Measurements from ENCODE around the gene ARHGAP42.
"Not testable (repeated sequence)": the region's sequence is repeated elsewhere in the genome, so short reads cannot be mapped to it uniquely, and the experiment has no call there.

Gene ARHGAP42

GRCh38 chr11:101011881-101012280, 324.8 kb downstream of the ARHGAP42 start:
- H2AFZ ChIP-seq (ENCODE audit: low read depth, low read length, severe bottlenecking), result no peak overlapping the region
- no peaks in the 10 kb centered on the region for H4K20me1 ChIP-seq (ENCODE audit: low read depth, low read length)
- no peaks in the 10 kb centered on the region for H3K79me2 ChIP-seq (ENCODE audit: insufficient read depth, low read length)
- H3K9me3 ChIP-seq (ENCODE audit: insufficient read depth, low read length), result no peaks in the 10 kb centered on the region
- no peaks in the 10 kb centered on the region for H3K9me2 ChIP-seq (replicated peaks; ENCODE audit: insufficient read depth, low read length)
- no peaks in the 10 kb centered on the region for H3K27me3 ChIP-seq (ENCODE audit: low read length)
- H3K36me3 ChIP-seq (ENCODE audit: low read length), result no peaks in the 10 kb centered on the region
- no peak overlapping the region for H3K9ac ChIP-seq (ENCODE audit: low read length)
- H3K27ac ChIP-seq (ENCODE audit: low read depth, low read length), result no peak overlapping the region
- no peak overlapping the region for H3K4me3 ChIP-seq (ENCODE audit: insufficient read depth, low read length, poor library complexity, severe bottlenecking)
- H3F3A ChIP-seq (ENCODE audit: insufficient read depth), result no peaks in the 10 kb centered on the region
- H3K4me2 ChIP-seq (ENCODE audit: low read depth, low read length, poor library complexity, severe bottlenecking), result no peak overlapping the region
- TF ChIP-seq EZH2phosphoT487 (conservative IDR thresholded peaks at IDR 0.05; ENCODE audit: low read length) (no peak), CTCF (IDR thresholded peaks at IDR 0.05; ENCODE audit: insufficient read depth, low read length, poor library complexity, severe bottlenecking) (no peak)

- H3K9ac ChIP-seq (ENCODE audit: low read length); H2AFZ ChIP-seq (ENCODE audit: low read depth, low read length, severe bottlenecking); H3F3A ChIP-seq (ENCODE audit: insufficient read depth); H3K27me3 ChIP-seq (ENCODE audit: low read length); H3K36me3 ChIP-seq (ENCODE audit: low read length); H3K4me2 ChIP-seq (ENCODE audit: low read depth, low read length, poor library complexity, severe bottlenecking); H3K4me3 ChIP-seq (ENCODE audit: insufficient read depth, low read length, poor library complexity, severe bottlenecking); H3K79me2 ChIP-seq (ENCODE audit: insufficient read depth, low read length); H3K27ac ChIP-seq (ENCODE audit: low read depth, low read length); H3K9me3 ChIP-seq (ENCODE audit: insufficient read depth, low read length); H4K20me1 ChIP-seq (ENCODE audit: low read depth, low read length); H3K9me2 ChIP-seq (replicated peaks; ENCODE audit: insufficient read depth, low read length): not testable (repeated sequence)
These were observed 326.6 kb downstream of the ARHGAP42 start for GRCh38 chr11:101013702-101014101.

- H3K9me2 ChIP-seq (replicated peaks; ENCODE audit: insufficient read depth, low read length), result no peaks in the 10 kb centered on the region
- H3K9ac ChIP-seq (ENCODE audit: low read length), result no peak overlapping the region
- TF ChIP-seq EZH2phosphoT487 (conservative IDR thresholded peaks at IDR 0.05; ENCODE audit: low read length) (no peak), CTCF (IDR thresholded peaks at IDR 0.05; ENCODE audit: insufficient read depth, low read length, poor library complexity, severe bottlenecking) (no peak)
- H4K20me1 ChIP-seq (ENCODE audit: low read depth, low read length), result no peaks in the 10 kb centered on the region
- no peaks in the 10 kb centered on the region for H3K79me2 ChIP-seq (ENCODE audit: insufficient read depth, low read length)
- H3K27ac ChIP-seq (ENCODE audit: low read depth, low read length), result no peak overlapping the region
- no peaks in the 10 kb centered on the region for H3K9me3 ChIP-seq (ENCODE audit: insufficient read depth, low read length)
- no peak overlapping the region for H3K4me3 ChIP-seq (ENCODE audit: insufficient read depth, low read length, poor library complexity, severe bottlenecking)
- no peak overlapping the region for H3K4me2 ChIP-seq (ENCODE audit: low read depth, low read length, poor library complexity, severe bottlenecking)
- no peaks in the 10 kb centered on the region for H3K27me3 ChIP-seq (ENCODE audit: low read length)
- H3K36me3 ChIP-seq (ENCODE audit: low read length), result no peaks in the 10 kb centered on the region
- H2AFZ ChIP-seq (ENCODE audit: low read depth, low read length, severe bottlenecking), result no peak overlapping the region
- no peaks in the 10 kb centered on the region for H3F3A ChIP-seq (ENCODE audit: insufficient read depth)
These were observed 327.7 kb downstream of the ARHGAP42 start for GRCh38 chr11:101014600-101015285.

- H3K79me2 ChIP-seq (ENCODE audit: insufficient read depth, low read length), result no peaks in the 10 kb centered on the region
- H3K9me2 ChIP-seq (replicated peaks; ENCODE audit: insufficient read depth, low read length), result no peaks in the 10 kb centered on the region
- no peaks in the 10 kb centered on the region for H3K9me3 ChIP-seq (ENCODE audit: insufficient read depth, low read length)
- no peak overlapping the region for H3K9ac ChIP-seq (ENCODE audit: low read length)
- H3F3A ChIP-seq (ENCODE audit: insufficient read depth), result no peaks in the 10 kb centered on the region
- no peaks in the 10 kb centered on the region for H4K20me1 ChIP-seq (ENCODE audit: low read depth, low read length)
- TF ChIP-seq EZH2phosphoT487 (conservative IDR thresholded peaks at IDR 0.05; ENCODE audit: low read length), result no peak
- no peak for TF ChIP-seq CTCF (IDR thresholded peaks at IDR 0.05; ENCODE audit: insufficient read depth, low read length, poor library complexity, severe bottlenecking)
- H3K27ac ChIP-seq (ENCODE audit: low read depth, low read length), result no peak overlapping the region
- no peaks in the 10 kb centered on the region for H3K27me3 ChIP-seq (ENCODE audit: low read length)
- H3K4me3 ChIP-seq (ENCODE audit: insufficient read depth, low read length, poor library complexity, severe bottlenecking), result no peak overlapping the region
- no peak overlapping the region for H3K4me2 ChIP-seq (ENCODE audit: low read depth, low read length, poor library complexity, severe bottlenecking)
- no peaks in the 10 kb centered on the region for H3K36me3 ChIP-seq (ENCODE audit: low read length)
- H2AFZ ChIP-seq (ENCODE audit: low read depth, low read length, severe bottlenecking), result no peak overlapping the region
These were observed 332.8 kb downstream of the ARHGAP42 start for GRCh38 chr11:101019870-101020269.

Measured in SU-DHL-6 (cell line).